H9 (cell line): ENCODE data around the gene ACOT7. TPM values are rescaled to one million over a fixed set of nuclear protein-coding genes. Genes with fewer than 3 reads are reported as not detected.
A peak's percentile ranks its signal among the peaks of the same experiment; 100 is the strongest.

ENCODE experiments used
- DNase-seq: peaks from one replicate; pipeline ENCODE4 v3.0.0-alpha.2; 2017
- H2AFZ ChIP-seq: one replicate; pipeline ENCODE4 v1.6.1; 2013; ENCODE audit warnings: mild to moderate bottlenecking, low read length, control low read depth, moderate library complexity
- H2AK5ac ChIP-seq: 2 replicates; pipeline ENCODE4 v1.6.1; 2013; ENCODE audit warnings: low read length, control low read depth, mixed read lengths; ENCODE audit not compliant: insufficient read length
- H2BK120ac ChIP-seq: one replicate; pipeline ENCODE4 v1.6.1; 2013; ENCODE audit warnings: low read depth, mild to moderate bottlenecking, low read length, control low read depth, inconsistent platforms; ENCODE audit not compliant: poor library complexity, severe bottlenecking
- H2BK12ac ChIP-seq: 2 replicates; pipeline ENCODE4 v1.6.1; 2013; ENCODE audit warnings: low read length, control low read depth, mixed read lengths, low read depth; ENCODE audit not compliant: insufficient read length
- H2BK15ac ChIP-seq: 2 replicates; pipeline ENCODE4 v1.6.1; 2013; ENCODE audit warnings: low read depth, low read length, control low read depth
- H2BK20ac ChIP-seq: one replicate; pipeline ENCODE4 v1.6.1; 2013; ENCODE audit warnings: low read depth, mild to moderate bottlenecking, low read length, control low read depth, inconsistent platforms; ENCODE audit not compliant: poor library complexity, severe bottlenecking
- H2BK5ac ChIP-seq: 2 replicates; pipeline ENCODE4 v1.6.1; 2013; ENCODE audit warnings: low read length, control low read depth, mixed read lengths; ENCODE audit not compliant: insufficient read length
- H3K14ac ChIP-seq: 2 replicates; pipeline ENCODE4 v1.6.1; 2013; ENCODE audit warnings: low read length, control low read depth; ENCODE audit not compliant: insufficient read depth
- H3K18ac ChIP-seq: 2 replicates; pipeline ENCODE4 v1.6.1; 2013; ENCODE audit warnings: low read depth, mild to moderate bottlenecking, mixed read lengths, low read length, control low read depth; ENCODE audit not compliant: insufficient read length
- H3K23ac ChIP-seq: 2 replicates; pipeline ENCODE4 v1.6.1; 2013; ENCODE audit warnings: low read length, control low read depth, mixed read lengths, low read depth; ENCODE audit not compliant: insufficient read length
- H3K23me2 ChIP-seq: 2 replicates; pipeline ENCODE4 v1.6.1; 2013; ENCODE audit warnings: low read depth, mild to moderate bottlenecking, mixed read lengths, low read length, control low read depth; ENCODE audit not compliant: insufficient read length, poor library complexity, severe bottlenecking
- H3K27ac ChIP-seq: 2 replicates; pipeline ENCODE4 v1.5.1; 2013; ENCODE audit warnings: low read length, control low read depth, mixed read lengths, low read depth; ENCODE audit not compliant: insufficient read length
- H3K27me3 ChIP-seq: 2 replicates; pipeline ENCODE4 v1.6.1; 2013; ENCODE audit warnings: low read length, control low read depth, inconsistent platforms; ENCODE audit not compliant: insufficient read depth
- H3K4ac ChIP-seq: 2 replicates; pipeline ENCODE4 v1.6.1; 2013; ENCODE audit warnings: low read depth, mild to moderate bottlenecking, control low read depth, inconsistent platforms, low read length, moderate library complexity
- H3K4me1 ChIP-seq: 2 replicates; pipeline ENCODE4 v1.6.1; 2013; ENCODE audit warnings: low read length, control low read depth, inconsistent platforms; ENCODE audit not compliant: insufficient read depth
- H3K4me2 ChIP-seq: 2 replicates; pipeline ENCODE4 v1.6.1; 2013; ENCODE audit warnings: low read length, control low read depth, mixed read lengths; ENCODE audit not compliant: insufficient read length, insufficient read depth
- H3K56ac ChIP-seq: 2 replicates; pipeline ENCODE4 v1.6.1; 2013; ENCODE audit warnings: low read depth, mild to moderate bottlenecking, mixed read lengths, low read length, control low read depth; ENCODE audit not compliant: insufficient read length
- H3K79me1 ChIP-seq: 2 replicates; pipeline ENCODE4 v1.6.1; 2013; ENCODE audit warnings: low read depth, mild to moderate bottlenecking, moderate library complexity, low read length, control low read depth, inconsistent platforms; ENCODE audit not compliant: insufficient read depth, poor library complexity, severe bottlenecking
- H3K79me2 ChIP-seq: 2 replicates; pipeline ENCODE4 v1.6.1; 2013; ENCODE audit warnings: low read length, control low read depth, inconsistent platforms; ENCODE audit not compliant: insufficient read depth
- H3K9ac ChIP-seq: 2 replicates; pipeline ENCODE4 v1.6.1; 2013; ENCODE audit warnings: low read length, control low read depth, mixed read lengths; ENCODE audit not compliant: insufficient read length; ENCODE audit errors: extremely low read depth
- H3K9me3 ChIP-seq: one replicate; pipeline ENCODE4 v1.6.1; 2013; ENCODE audit warnings: low read depth, low read length, inconsistent platforms; ENCODE audit not compliant: control insufficient read depth
- H3T11ph ChIP-seq: one replicate; pipeline ENCODE4 v1.6.1; 2013; ENCODE audit warnings: mild to moderate bottlenecking, low read length, control low read depth, inconsistent platforms
- H4K20me1 ChIP-seq: one replicate; pipeline ENCODE4 v1.6.1; 2013; ENCODE audit not compliant: control insufficient read depth, insufficient read length, insufficient read depth
- H4K5ac ChIP-seq: 2 replicates; pipeline ENCODE4 v1.6.1; 2013; ENCODE audit warnings: low read depth, mild to moderate bottlenecking, mixed read lengths, low read length, control low read depth; ENCODE audit not compliant: insufficient read length
- H4K8ac ChIP-seq: replicated peaks from 2 replicates; pipeline ENCODE4 v1.6.1; 2013; ENCODE audit warnings: low read length, control low read depth, mixed read lengths, low read depth; ENCODE audit not compliant: insufficient read length
- H4K91ac ChIP-seq: 2 replicates; pipeline ENCODE4 v1.6.1; 2013; ENCODE audit warnings: low read depth, mild to moderate bottlenecking, moderate library complexity, mixed read lengths, low read length, control low read depth; ENCODE audit not compliant: insufficient read length
- H3K27ac Mint-ChIP-seq, 3 experiments: 2 replicates in 2 of 3; 3 replicates in 1 of 3; pipeline ENCODE4 v1.8.0; 2020 to 2021; ENCODE audit warnings: mixed read lengths in 3 of 3, mild to moderate bottlenecking in 1 of 3, moderate library complexity in 1 of 3
- H3K27me3 Mint-ChIP-seq: 2 replicates; pipeline ENCODE4 v1.8.0; 2021; ENCODE audit warnings: low read depth, mild to moderate bottlenecking, moderate library complexity, mixed read lengths
- H3K36me3 Mint-ChIP-seq, 3 experiments: 2 replicates in 2 of 3; 3 replicates in 1 of 3; pipeline ENCODE4 v1.8.0; 2020 to 2021; ENCODE audit warnings: low read depth in 3 of 3, mixed read lengths in 3 of 3; ENCODE audit not compliant: insufficient read depth in 1 of 3
- H3K4me1 Mint-ChIP-seq, 2 experiments: 2 replicates each; pipeline ENCODE4 v1.8.0; 2020; ENCODE audit warnings: mixed read lengths in 2 of 2
- H3K4me3 Mint-ChIP-seq, 2 experiments: 2 replicates in 1 of 2; 3 replicates in 1 of 2; pipeline ENCODE4 v1.8.0; 2020 to 2021; ENCODE audit warnings: mild to moderate bottlenecking in 2 of 2, mixed read lengths in 2 of 2, moderate library complexity in 1 of 2
- H3K9me3 Mint-ChIP-seq, 2 experiments: 2 replicates in 1 of 2; 3 replicates in 1 of 2; pipeline ENCODE4 v1.8.0; 2020; ENCODE audit warnings: mild to moderate bottlenecking in 2 of 2, mixed read lengths in 2 of 2, moderate library complexity in 1 of 2
- CTCF ChIP-seq: fragments of 200-600 bp; sonication (generic); conservative IDR thresholded peaks from 3 replicates; pipeline ENCODE4 v1.8.0; 2021; ENCODE audit warnings: antibody characterized with exemption, mild to moderate bottlenecking
- WGBS: extraction: QIAGEN DNeasy Blood & Tissue Kit; methylation state at CpG from one replicate; pipeline ENCODE4 v1.1.7; 2013; ENCODE audit warnings: missing lambda C conversion rate, low lambda C conversion rate, mixed read lengths; ENCODE audit not compliant: insufficient read length; ENCODE audit errors: extremely low coverage; 5-methylcytosine and 5-hydroxymethylcytosine counted together
- total RNA-seq: library from RNA; stranded (reverse); gene quantifications from 2 replicates; pipeline ENCODE4 v1.2.1, GENCODE V29; 2021

Gene ACOT7
- total RNA-seq, 1 experiment from 2014 or later, result 87.4 TPM

DNA sequence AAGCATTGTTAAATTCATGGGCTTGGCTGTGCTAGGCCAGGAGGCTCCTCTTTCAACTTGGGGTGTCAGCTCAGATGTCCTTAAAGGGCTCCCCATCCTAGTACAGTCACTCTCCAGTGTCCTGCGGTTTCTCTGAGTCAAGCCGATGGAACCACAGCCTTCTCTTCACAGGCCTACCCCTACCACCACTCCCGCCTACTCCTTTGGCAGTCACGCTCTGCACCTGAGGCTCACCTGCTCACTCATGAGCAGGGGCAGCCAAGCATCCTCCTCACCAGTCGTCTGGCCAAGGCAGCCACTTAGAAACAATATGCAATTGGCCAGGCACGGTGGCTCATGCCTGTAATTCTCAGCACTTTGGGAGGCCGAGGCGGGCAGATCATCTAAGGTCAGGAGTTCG lies 3.6 kb downstream of the ACOT7 start:
- Histone ChIP-seq H2AK5ac (no peak overlapping the region), H3K18ac (no peak overlapping the region), H3K79me1 (peaks cover 2% of the 10 kb centered on the region), H3K14ac (no peak overlapping the region), H3K9me3 (no peaks in the 10 kb centered on the region), H4K8ac (no peak overlapping the region), H2AFZ (no peak overlapping the region), H3K56ac (no peak overlapping the region), H2BK12ac (no peak overlapping the region), H2BK5ac (no peak overlapping the region), H3T11ph (no peak overlapping the region), H3K79me2 (peaks cover 22% of the 10 kb centered on the region; the same call in 1 of the 2 replicates), H2BK15ac (no peak overlapping the region), H3K4ac (no peak overlapping the region), H3K9ac (no peak overlapping the region), H4K91ac (no peak overlapping the region), H2BK120ac (no peak overlapping the region), H4K5ac (no peak overlapping the region), H3K23ac (no peak overlapping the region), H2BK20ac (no peak overlapping the region), H3K4me1 (peaks cover 4% of the 10 kb centered on the region; the same call in 1 of the 2 replicates), H3K27me3 (no peaks in the 10 kb centered on the region), H3K27ac (no peak overlapping the region), H4K20me1 (no peaks in the 10 kb centered on the region), H3K4me2 (no peak overlapping the region), H3K23me2 (peaks cover 11% of the 10 kb centered on the region)
- Mint-ChIP-seq H3K27me3 (peaks cover 8% of the 10 kb centered on the region; the same call in 1 of the 2 replicates), H3K27ac (peak overlapping the region in 1 of 3 experiments; percentile 50; a peak in 2 of 7 replicates), H3K4me1 (peaks cover 40 to 41% of the 10 kb centered on the region in 2 experiments), H3K36me3 (peaks cover 5 to 13% (median 12%) of the 10 kb centered on the region in 3 experiments), H3K9me3 (no peaks in the 10 kb centered on the region), H3K4me3 (0 out of 5 replicates have a peak overlapping the region, but pooled peaks of 1 of the 2 experiments have one; percentile 32)
- no peak for TF ChIP-seq CTCF
- no peak for DNase-seq
- WGBS, result no CpG with 5 or more reads among the region's 9 CpGs
